GM12874 (cell line): Measurements from ENCODE around the gene FRMPD2.

Experiments used
- TF ChIP-seq, protein P1 (sequence below): IDR thresholded peaks from 2 replicates; pipeline ENCODE4 v1.5.1; 2011; ENCODE audit warnings: low read depth, mild to moderate bottlenecking, control low read depth, low read length, moderate library complexity; ENCODE audit not compliant: insufficient read depth

The FRMPD2 gene

DNA sequence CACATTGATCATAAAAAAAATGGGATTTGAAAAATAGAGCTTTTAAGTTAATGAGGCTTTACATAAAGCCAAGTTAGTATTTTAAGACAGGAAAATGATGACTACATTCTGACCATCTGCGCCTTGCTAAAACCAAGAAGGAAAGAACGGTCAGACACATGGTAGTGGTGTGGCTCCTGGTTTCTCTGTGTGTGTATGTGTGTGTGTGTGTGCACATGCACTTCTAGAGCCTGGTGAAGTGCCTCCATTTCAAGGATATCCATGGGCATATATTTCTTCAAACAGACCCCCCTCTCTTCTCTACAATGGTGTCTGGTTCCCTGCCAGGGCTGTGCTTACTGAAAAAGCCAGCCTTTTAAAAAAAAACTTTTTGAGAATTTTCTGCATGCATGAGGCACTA lies 80.9 kb downstream of the FRMPD2 start:
- TF ChIP-seq, protein P1, sequence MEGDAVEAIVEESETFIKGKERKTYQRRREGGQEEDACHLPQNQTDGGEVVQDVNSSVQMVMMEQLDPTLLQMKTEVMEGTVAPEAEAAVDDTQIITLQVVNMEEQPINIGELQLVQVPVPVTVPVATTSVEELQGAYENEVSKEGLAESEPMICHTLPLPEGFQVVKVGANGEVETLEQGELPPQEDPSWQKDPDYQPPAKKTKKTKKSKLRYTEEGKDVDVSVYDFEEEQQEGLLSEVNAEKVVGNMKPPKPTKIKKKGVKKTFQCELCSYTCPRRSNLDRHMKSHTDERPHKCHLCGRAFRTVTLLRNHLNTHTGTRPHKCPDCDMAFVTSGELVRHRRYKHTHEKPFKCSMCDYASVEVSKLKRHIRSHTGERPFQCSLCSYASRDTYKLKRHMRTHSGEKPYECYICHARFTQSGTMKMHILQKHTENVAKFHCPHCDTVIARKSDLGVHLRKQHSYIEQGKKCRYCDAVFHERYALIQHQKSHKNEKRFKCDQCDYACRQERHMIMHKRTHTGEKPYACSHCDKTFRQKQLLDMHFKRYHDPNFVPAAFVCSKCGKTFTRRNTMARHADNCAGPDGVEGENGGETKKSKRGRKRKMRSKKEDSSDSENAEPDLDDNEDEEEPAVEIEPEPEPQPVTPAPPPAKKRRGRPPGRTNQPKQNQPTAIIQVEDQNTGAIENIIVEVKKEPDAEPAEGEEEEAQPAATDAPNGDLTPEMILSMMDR: no peak

DNA sequence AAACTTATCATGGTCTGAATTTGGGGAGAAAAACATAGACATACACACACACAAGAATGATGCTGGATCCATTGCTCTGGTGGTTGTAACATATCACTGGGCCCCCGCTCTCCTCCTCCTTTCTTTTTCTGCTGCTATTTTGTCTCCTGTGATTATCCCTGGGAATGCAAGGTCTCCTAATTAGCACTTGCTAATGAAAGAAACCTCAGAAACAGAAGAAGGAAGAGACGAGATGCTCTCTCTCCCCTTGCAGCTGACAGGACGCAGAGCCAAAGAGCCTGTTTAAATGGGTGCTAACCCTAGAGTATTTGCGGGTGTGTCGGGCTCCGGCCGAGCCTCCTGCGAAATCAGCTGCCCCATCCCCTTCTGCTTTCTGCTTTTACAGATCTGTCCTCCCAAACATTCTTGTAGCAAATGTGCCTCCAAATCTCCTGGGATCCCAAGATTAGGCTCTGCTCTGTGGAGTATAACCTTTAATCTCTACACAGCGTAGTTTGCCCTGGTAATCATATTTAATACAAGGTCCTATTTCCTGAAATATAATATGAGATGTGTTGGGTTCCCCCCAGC lies 81.5 kb downstream of the FRMPD2 start:
- TF ChIP-seq, protein P1: no peak

DNA sequence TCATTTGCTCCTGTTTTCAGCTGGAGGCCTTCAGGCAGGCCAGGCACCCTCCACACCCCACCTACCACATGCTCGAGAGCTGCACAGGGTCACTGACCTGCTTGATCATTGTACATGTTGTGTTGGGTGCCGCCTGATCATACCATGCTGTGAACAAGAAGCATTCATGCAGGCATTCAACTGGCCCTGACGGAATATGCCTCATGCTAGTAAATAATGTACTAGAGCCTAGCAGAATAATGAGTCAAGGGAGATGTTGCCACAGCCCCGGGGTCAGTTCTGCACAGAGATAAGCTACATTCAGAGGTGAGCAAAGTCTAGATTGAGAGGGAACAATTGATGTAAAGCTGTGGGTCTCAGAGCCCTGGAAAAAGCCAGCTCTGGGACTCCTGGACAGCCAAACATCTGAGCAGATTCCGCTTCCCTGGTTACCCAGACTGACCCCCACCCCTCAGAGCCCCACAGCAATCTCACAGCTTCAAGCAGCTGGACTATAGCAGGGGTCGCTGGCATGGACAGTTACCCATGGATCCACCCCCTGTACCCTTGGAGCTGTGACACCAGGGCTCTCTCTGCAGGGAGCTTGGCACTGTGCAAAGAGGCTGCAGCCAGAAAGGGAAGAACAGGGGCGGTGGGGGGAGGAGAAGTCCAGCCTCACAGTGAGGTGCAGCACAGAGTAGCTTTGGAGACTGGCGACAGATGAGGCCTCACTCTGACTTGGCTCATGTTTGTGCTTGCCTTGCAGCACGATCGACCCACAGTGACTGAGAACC lies 86.6 kb downstream of the FRMPD2 start:
- TF ChIP-seq, protein P1: no peak

DNA sequence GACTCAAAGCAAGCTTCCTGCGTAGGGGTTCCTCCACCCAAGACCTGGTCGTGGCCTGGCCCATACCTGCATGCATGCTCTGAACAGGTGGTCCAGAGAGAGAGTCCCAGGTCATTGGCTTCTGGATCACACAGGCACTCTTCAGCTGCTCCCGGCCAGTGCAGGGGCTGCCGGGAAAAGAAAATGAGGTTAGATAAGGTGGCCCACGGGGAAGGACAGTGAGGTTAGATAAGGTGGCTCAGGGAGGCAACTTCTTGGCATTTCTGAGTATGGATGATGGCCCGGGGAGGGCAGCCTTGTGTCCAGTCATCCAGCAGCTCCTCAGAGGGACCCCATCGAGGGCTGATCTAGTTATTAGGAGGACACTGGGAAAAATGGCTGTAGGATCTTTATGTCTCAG lies 87.4 kb downstream of the FRMPD2 start:
- TF ChIP-seq, protein P1: no peak

DNA sequence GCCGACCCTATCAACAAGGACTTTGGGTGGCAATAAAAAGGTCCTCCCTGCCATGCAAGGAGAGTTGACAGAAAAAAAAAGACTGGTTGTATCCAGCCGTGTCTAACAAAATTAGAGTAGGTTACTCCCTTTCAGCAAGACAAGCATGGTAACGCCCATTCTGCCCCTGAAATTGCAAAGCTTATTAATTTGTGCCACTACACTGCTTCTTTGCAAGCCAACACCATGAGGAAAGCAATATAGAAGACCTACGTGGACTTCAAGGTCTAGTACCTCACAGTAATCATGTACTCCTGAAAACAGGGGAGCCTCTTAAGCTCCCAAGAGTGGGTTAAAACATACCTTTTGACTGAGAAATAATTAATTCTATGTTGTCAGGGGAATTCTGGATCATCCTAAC lies 90.3 kb downstream of the FRMPD2 start:
- TF ChIP-seq, protein P1: no peak
